AG04450 (cell line): ENCODE results near the gene NAA20. TPM values are rescaled to one million over a fixed set of nuclear protein-coding genes. Genes with fewer than 3 reads are reported as not detected.

Experiments used
- CTCF ChIA-PET: fragments of 300-600, 350-600 bp; formaldehyde crosslinking; extraction: SDS; loops from one replicate; lab custom pipeline; 2022; ENCODE audit warnings: antibody characterized with exemption, inconsistent platforms; lab: Charles Lee
- POLR2A ChIA-PET: fragments of 350-600 bp; formaldehyde crosslinking; extraction: SDS; loops from one replicate; lab custom pipeline; 2021; ENCODE audit warnings: antibody characterized with exemption, inconsistent platforms; lab: Yijun Ruan, JAX
- DNase-seq: peaks from one replicate; pipeline ENCODE4 v3.0.0-alpha.2; 2011; ENCODE audit warnings: low read depth, low spot score
- H3K27ac ChIP-seq: one replicate; pipeline ENCODE4 v1.5.1; 2012; ENCODE audit warnings: low read depth, low read length, control low read depth
- H3K27me3 ChIP-seq: one replicate; pipeline ENCODE4 v1.6.0; 2012; ENCODE audit warnings: low read length; ENCODE audit not compliant: control insufficient read depth, insufficient read depth
- H3K4me3 ChIP-seq: 2 replicates; pipeline ENCODE4 v1.5.1; 2011; ENCODE audit warnings: mild to moderate bottlenecking, low read depth, low read length, control low read depth
- H3K9me3 ChIP-seq: 2 replicates; pipeline ENCODE4 v1.5.1; 2012; ENCODE audit warnings: low read length; ENCODE audit not compliant: control insufficient read depth, insufficient read depth
- polyA plus RNA-seq: library from polyadenylated mRNA; depleted of rRNA; stranded (reverse); fragments of >200 nt; gene quantifications from 2 replicates; pipeline ENCODE4 v1.2.3, GENCODE V29; 2011
- TF ChIP-seq, protein P1 (sequence below): IDR thresholded peaks from 2 replicates; pipeline ENCODE4 v1.5.1; 2011; ENCODE audit warnings: low read depth, low read length, control low read depth, inconsistent platforms

NAA20 gene
- polyA plus RNA-seq, 1 experiment = 85.1 TPM

DNA sequence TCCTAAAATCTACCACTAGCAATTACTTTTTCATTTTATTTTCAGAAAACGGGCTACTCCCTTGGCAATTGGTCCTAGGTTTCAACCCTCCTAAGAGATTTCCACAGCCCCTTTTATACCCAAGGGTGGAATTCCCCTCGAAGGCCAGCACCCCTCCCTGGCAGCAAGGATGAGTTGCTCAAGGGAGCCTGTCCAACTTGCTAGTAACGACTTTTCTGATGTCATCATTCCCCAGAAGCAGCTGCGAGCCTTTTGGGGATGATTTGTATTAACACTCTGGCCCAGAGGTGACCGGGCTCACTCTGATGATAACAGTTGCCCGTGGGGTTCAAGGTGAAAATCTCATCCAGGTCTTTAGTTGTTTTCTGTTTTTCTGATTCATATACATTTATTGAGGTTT lies 30.7 kb upstream of the NAA20 start:
- Histone ChIP-seq H3K27ac (no peak overlapping the region), H3K9me3 (no peaks in the 10 kb centered on the region; the same call in 1 of the 2 replicates), H3K27me3 (no peaks in the 10 kb centered on the region), H3K4me3 (no peak overlapping the region)
- POLR2A ChIA-PET = interaction anchor here (1.2 kb wide), 1 partner anchor 12 kb away, joined by 3 read pairs; no protein-coding TSS in a partner anchor
- CTCF ChIA-PET = interaction anchor here (2.2 kb wide), 1 partner anchor 9 kb away, joined by 10 read pairs; no protein-coding TSS in a partner anchor
- DNase-seq = no peak
- TF ChIP-seq, protein P1, sequence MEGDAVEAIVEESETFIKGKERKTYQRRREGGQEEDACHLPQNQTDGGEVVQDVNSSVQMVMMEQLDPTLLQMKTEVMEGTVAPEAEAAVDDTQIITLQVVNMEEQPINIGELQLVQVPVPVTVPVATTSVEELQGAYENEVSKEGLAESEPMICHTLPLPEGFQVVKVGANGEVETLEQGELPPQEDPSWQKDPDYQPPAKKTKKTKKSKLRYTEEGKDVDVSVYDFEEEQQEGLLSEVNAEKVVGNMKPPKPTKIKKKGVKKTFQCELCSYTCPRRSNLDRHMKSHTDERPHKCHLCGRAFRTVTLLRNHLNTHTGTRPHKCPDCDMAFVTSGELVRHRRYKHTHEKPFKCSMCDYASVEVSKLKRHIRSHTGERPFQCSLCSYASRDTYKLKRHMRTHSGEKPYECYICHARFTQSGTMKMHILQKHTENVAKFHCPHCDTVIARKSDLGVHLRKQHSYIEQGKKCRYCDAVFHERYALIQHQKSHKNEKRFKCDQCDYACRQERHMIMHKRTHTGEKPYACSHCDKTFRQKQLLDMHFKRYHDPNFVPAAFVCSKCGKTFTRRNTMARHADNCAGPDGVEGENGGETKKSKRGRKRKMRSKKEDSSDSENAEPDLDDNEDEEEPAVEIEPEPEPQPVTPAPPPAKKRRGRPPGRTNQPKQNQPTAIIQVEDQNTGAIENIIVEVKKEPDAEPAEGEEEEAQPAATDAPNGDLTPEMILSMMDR = no peak

DNA sequence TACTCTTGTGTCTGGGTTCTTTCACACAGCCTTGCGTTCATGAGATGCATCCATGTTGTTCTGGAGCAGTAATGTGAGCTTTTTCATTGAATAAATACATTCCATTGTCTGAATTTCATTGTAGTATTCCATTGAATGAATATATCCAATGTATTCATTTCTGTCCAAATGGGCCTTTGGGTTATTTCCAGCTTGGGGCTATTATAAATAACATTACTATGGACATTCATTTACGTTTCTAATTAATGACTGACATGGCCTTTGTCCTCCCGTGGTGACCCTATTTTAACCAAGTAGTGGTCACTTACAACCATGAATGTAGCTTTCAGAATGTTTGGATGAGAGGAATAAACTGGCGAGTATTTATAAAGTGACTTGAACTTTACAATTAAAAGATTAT lies 30.1 kb upstream of the NAA20 start:
- CTCF ChIA-PET = interaction anchor here (0.9 to 2.2 kb wide), 2 partner anchors 10 to 202 kb away, joined by 3 to 10 read pairs; no protein-coding TSS in a partner anchor
- DNase-seq = no peak
- H3K27me3 ChIP-seq = no peaks in the 10 kb centered on the region
- H3K27ac ChIP-seq = no peak overlapping the region
- POLR2A ChIA-PET = interaction anchor here (1.2 kb wide), 1 partner anchor 12 kb away, joined by 3 read pairs; no protein-coding TSS in a partner anchor
- H3K4me3 ChIP-seq = no peak overlapping the region
- TF ChIP-seq, protein P1 = no peak
- H3K9me3 ChIP-seq = no peaks in the 10 kb centered on the region; the same call in 1 of the 2 replicates

GRCh38 chr20:19990850-19991249 lies 26.3 kb upstream of the NAA20 start:
- ChIA-PET CTCF (interaction anchor here (1.8 to 2.4 kb wide), 2 partner anchors 8 to 205 kb away, joined by 5 to 6 read pairs; no protein-coding TSS in a partner anchor), POLR2A (interaction anchor here (1.1 to 6.5 kb wide), 2 partner anchors 15 to 26 kb away, joined by 4 to 88 read pairs; no protein-coding TSS in a partner anchor)
- Histone ChIP-seq H3K27me3 (no peaks in the 10 kb centered on the region), H3K4me3 (no peak overlapping the region), H3K9me3 (no peaks in the 10 kb centered on the region; the same call in 1 of the 2 replicates), H3K27ac (no peak overlapping the region)
- DNase-seq = no peak
- TF ChIP-seq, protein P1 = no peak

GRCh38 chr20:19991308-19991707 lies 25.9 kb upstream of the NAA20 start:
- Histone ChIP-seq H3K27ac (peak overlapping the region; percentile 40), H3K9me3 (no peaks in the 10 kb centered on the region; the same call in 1 of the 2 replicates), H3K27me3 (no peaks in the 10 kb centered on the region), H3K4me3 (no peak overlapping the region)
- no peak for DNase-seq
- TF ChIP-seq, protein P1 = no peak
- ChIA-PET POLR2A (interaction anchor here (1.1 to 6.5 kb wide), 2 partner anchors 16 to 26 kb away, joined by 4 to 88 read pairs; no protein-coding TSS in a partner anchor), CTCF (interaction anchor here (1.8 to 2.4 kb wide), 2 partner anchors 8 to 206 kb away, joined by 5 to 6 read pairs; no protein-coding TSS in a partner anchor)

DNA sequence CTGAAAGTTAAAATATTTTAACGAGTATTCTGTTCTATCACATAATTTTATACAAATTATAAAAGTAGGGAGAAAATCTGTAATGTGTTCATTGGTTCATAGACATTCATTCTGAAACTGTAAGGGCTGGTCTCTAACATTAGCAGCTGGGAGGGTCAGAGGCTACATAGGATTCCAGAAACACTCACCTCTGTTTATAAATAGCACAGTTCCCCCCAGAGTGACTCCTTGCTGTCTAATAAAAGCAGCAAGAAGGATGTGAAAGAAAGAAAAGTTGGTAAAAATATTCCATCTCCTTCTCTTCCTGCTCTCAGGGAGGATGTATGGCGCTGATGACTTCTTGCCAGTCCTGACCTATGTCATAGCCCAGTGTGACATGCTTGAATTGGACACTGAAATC lies 25.3 kb upstream of the NAA20 start:
- POLR2A ChIA-PET = interaction anchor here (1.1 to 6.5 kb wide), 2 partner anchors 16 to 27 kb away, joined by 4 to 88 read pairs; no protein-coding TSS in a partner anchor
- TF ChIP-seq, protein P1 = no peak
- CTCF ChIA-PET = interaction anchor here (1.8 to 3.2 kb wide), 3 partner anchors 9 to 206 kb away, joined by 5 to 14 read pairs (median 6); partner anchors contain the start of gene NAA20
- peak overlapping the region; percentile 58 for H3K27ac ChIP-seq
- peak overlapping the region; percentile 14; the same call in 1 of the 2 replicates for H3K4me3 ChIP-seq
- no peaks in the 10 kb centered on the region for H3K27me3 ChIP-seq
- no peak for DNase-seq
- no peaks in the 10 kb centered on the region; the same call in 1 of the 2 replicates for H3K9me3 ChIP-seq
